Type B pancreatic cell (in vitro differentiated cells): ENCODE data around the gene GRWD1. TPM values are rescaled to one million over a fixed set of nuclear protein-coding genes. Genes with fewer than 3 reads are reported as not detected.

Source experiments
- DNase-seq: peaks from one replicate; pipeline ENCODE4 v3.0.0; 2021; ENCODE audit warnings: mixed read lengths; ENCODE audit not compliant: unreplicated experiment; ENCODE audit errors: extremely low spot score
- H3K27ac Mint-ChIP-seq: 2 replicates; pipeline ENCODE4 v1.8.0; 2021; ENCODE audit warnings: mild to moderate bottlenecking, mixed read lengths
- H3K27me3 Mint-ChIP-seq: 2 replicates; pipeline ENCODE4 v1.8.0; 2021; ENCODE audit warnings: mixed read lengths
- H3K36me3 Mint-ChIP-seq: 2 replicates; pipeline ENCODE4 v1.8.0; 2021; ENCODE audit warnings: mixed read lengths
- H3K4me1 Mint-ChIP-seq: one replicate; pipeline ENCODE4 v1.8.0; 2021; ENCODE audit warnings: mixed read lengths; ENCODE audit not compliant: unreplicated experiment
- H3K4me3 Mint-ChIP-seq: 2 replicates; pipeline ENCODE4 v1.8.0; 2021; ENCODE audit warnings: mild to moderate bottlenecking, mixed read lengths
- H3K9me3 Mint-ChIP-seq: 2 replicates; pipeline ENCODE4 v1.8.0; 2021; ENCODE audit warnings: mixed read lengths
- total RNA-seq: library from RNA; stranded (reverse); gene quantifications from 2 replicates; pipeline ENCODE4 v1.2.1, GENCODE V29; 2021; ENCODE audit warnings: low replicate concordance
- TF ChIP-seq, protein P1 (sequence below): fragments of 200-600 bp; sonication (generic); conservative IDR thresholded peaks from 2 replicates; pipeline ENCODE4 v1.5.0; 2021; ENCODE audit warnings: antibody characterized with exemption, mild to moderate bottlenecking

GRWD1 gene
- total RNA-seq, 1 donor from 2014 or later: 44.0 TPM

GRCh38 chr19:48443731-48444128 is 2.1 kb upstream of the GRWD1 start:
- no peak overlapping the region for H3K27ac Mint-ChIP-seq
- DNase-seq: no peak
- H3K36me3 Mint-ChIP-seq: peaks cover 6% of the 10 kb centered on the region
- no peaks in the 10 kb centered on the region for H3K9me3 Mint-ChIP-seq
- TF ChIP-seq, protein P1, sequence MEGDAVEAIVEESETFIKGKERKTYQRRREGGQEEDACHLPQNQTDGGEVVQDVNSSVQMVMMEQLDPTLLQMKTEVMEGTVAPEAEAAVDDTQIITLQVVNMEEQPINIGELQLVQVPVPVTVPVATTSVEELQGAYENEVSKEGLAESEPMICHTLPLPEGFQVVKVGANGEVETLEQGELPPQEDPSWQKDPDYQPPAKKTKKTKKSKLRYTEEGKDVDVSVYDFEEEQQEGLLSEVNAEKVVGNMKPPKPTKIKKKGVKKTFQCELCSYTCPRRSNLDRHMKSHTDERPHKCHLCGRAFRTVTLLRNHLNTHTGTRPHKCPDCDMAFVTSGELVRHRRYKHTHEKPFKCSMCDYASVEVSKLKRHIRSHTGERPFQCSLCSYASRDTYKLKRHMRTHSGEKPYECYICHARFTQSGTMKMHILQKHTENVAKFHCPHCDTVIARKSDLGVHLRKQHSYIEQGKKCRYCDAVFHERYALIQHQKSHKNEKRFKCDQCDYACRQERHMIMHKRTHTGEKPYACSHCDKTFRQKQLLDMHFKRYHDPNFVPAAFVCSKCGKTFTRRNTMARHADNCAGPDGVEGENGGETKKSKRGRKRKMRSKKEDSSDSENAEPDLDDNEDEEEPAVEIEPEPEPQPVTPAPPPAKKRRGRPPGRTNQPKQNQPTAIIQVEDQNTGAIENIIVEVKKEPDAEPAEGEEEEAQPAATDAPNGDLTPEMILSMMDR: no peak
- H3K4me1 Mint-ChIP-seq: peaks cover 10% of the 10 kb centered on the region
- H3K4me3 Mint-ChIP-seq: no peak overlapping the region
- H3K27me3 Mint-ChIP-seq: no peaks in the 10 kb centered on the region

- Mint-ChIP-seq H3K36me3 (peaks cover 7% of the 10 kb centered on the region), H3K27me3 (no peaks in the 10 kb centered on the region), H3K4me3 (peak overlapping the region; percentile 89), H3K9me3 (no peaks in the 10 kb centered on the region), H3K4me1 (peaks cover 10% of the 10 kb centered on the region), H3K27ac (peak overlapping the region; percentile 95)
- DNase-seq: no peak
- TF ChIP-seq, protein P1: no peak
Measured at GRCh38 chr19:48444129-48444935, 1.5 kb upstream of the GRWD1 start.

- Mint-ChIP-seq H3K4me3 (peak overlapping the region; percentile 89), H3K36me3 (peaks cover 7% of the 10 kb centered on the region), H3K4me1 (peaks cover 10% of the 10 kb centered on the region), H3K9me3 (no peaks in the 10 kb centered on the region), H3K27ac (peak overlapping the region; percentile 95), H3K27me3 (no peaks in the 10 kb centered on the region)
- DNase-seq: no peak
- TF ChIP-seq, protein P1: no peak
Measured at GRCh38 chr19:48444936-48445200, 915 bp upstream of the GRWD1 start.

DNA sequence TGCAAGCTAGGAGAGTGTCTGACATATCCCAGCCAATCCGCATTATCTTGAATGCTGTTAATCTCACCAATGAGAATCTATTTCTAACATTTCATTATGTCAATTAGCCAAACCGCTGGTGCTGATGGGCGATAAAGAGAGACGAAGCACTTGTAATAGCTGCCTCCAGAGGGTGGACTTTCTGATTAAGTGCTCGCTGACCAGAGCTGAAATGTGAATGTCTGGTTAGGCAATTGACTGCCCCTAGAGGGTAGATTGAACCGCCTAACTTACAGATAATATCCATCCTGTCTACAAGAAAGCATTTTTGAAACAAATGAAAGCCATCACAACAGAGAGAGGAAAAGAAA is 552 bp upstream of the GRWD1 start:
- H3K4me1 Mint-ChIP-seq: peaks cover 10% of the 10 kb centered on the region
- peak overlapping the region; percentile 89 for H3K4me3 Mint-ChIP-seq
- no peaks in the 10 kb centered on the region for H3K9me3 Mint-ChIP-seq
- TF ChIP-seq, protein P1: peak; percentile 77
- H3K36me3 Mint-ChIP-seq: peaks cover 7% of the 10 kb centered on the region
- H3K27me3 Mint-ChIP-seq: no peaks in the 10 kb centered on the region
- DNase-seq: no peak
- peak overlapping the region; percentile 95 for H3K27ac Mint-ChIP-seq

DNA sequence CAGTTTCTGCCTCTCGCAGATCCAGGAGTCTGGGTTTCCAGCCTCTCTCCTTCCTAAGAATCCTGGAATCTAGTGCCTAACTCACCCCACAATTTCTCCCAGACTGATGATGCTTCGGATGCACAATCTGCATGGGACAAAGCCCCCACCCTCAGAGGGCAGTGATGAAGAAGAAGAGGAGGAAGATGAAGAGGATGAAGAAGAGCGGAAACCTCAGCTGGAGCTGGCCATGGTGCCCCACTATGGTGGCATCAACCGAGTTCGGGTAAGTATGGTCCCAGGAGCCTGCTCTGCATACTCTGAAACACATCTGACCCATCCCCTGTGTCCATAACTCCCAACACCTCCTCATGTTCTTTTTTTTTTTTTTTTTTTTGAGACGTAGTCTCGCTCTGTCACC is 796 bp downstream of the GRWD1 start:
- peaks cover 10% of the 10 kb centered on the region for H3K4me1 Mint-ChIP-seq
- no peaks in the 10 kb centered on the region for H3K9me3 Mint-ChIP-seq
- TF ChIP-seq, protein P1: no peak
- peak overlapping the region; percentile 89 for H3K4me3 Mint-ChIP-seq
- H3K36me3 Mint-ChIP-seq: peaks cover 7% of the 10 kb centered on the region
- peak overlapping the region; percentile 95 for H3K27ac Mint-ChIP-seq
- no peaks in the 10 kb centered on the region for H3K27me3 Mint-ChIP-seq
- no peak for DNase-seq
